Measurements from ENCODE around the gene MYO10. TPM values are rescaled to one million over a fixed set of nuclear protein-coding genes. Genes with fewer than 3 reads are reported as not detected.

The MYO10 gene
- total RNA-seq, 1 donor = 37.1 TPM

DNA sequence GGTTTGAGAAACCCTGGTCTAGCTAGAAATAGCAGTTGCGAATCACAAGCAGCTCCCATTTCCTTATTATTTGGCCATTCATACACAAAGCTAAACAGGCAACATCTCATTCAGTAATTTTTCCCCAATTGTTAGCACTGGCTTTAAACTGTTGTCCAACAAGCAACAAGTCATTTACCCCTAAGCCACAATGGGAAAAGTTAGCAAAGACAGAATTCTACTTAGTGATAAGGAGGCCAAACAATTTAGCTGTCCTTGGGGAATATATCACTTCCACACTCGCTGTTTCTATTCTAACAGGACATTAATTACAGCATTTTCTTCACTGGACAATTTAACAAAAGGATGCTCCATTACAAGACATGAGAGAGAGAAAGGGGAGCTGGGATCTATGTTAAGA is 2.8 kb downstream of the MYO10 start:
- H3K4me3 ChIP-seq (ENCODE audit: low read depth, low read length) = peak overlapping the region; percentile 92
- TF ChIP-seq, protein P1, sequence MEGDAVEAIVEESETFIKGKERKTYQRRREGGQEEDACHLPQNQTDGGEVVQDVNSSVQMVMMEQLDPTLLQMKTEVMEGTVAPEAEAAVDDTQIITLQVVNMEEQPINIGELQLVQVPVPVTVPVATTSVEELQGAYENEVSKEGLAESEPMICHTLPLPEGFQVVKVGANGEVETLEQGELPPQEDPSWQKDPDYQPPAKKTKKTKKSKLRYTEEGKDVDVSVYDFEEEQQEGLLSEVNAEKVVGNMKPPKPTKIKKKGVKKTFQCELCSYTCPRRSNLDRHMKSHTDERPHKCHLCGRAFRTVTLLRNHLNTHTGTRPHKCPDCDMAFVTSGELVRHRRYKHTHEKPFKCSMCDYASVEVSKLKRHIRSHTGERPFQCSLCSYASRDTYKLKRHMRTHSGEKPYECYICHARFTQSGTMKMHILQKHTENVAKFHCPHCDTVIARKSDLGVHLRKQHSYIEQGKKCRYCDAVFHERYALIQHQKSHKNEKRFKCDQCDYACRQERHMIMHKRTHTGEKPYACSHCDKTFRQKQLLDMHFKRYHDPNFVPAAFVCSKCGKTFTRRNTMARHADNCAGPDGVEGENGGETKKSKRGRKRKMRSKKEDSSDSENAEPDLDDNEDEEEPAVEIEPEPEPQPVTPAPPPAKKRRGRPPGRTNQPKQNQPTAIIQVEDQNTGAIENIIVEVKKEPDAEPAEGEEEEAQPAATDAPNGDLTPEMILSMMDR (IDR thresholded peaks at IDR 0.05; ENCODE audit: insufficient read depth, low read length) = no peak
- peak; percentile 44 for DNase-seq (ENCODE audit: low read depth)

DNA sequence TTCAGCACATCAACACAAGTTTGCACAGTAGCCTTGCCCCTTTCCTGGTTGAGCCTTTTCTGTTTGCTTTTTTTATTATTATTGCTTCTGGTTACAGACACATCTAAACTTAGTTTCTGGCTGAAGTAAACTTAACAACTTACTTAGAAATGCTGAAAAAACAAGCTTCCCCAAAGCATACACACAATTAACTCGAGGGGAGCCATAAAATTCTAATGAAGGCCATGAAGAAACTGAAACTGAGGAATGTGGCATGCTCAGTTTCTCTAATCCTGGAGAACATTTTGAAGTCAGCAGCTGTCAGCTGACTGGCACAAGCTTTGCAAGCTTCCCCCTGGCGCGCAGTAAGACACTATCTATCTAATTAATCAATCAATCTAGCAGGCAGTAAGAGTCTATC is 3.7 kb downstream of the MYO10 start:
- TF ChIP-seq, protein P1 (IDR thresholded peaks at IDR 0.05; ENCODE audit: insufficient read depth, low read length) = no peak
- no peak for DNase-seq (ENCODE audit: low read depth)
- H3K4me3 ChIP-seq (ENCODE audit: low read depth, low read length) = peak overlapping the region; percentile 35

DNA sequence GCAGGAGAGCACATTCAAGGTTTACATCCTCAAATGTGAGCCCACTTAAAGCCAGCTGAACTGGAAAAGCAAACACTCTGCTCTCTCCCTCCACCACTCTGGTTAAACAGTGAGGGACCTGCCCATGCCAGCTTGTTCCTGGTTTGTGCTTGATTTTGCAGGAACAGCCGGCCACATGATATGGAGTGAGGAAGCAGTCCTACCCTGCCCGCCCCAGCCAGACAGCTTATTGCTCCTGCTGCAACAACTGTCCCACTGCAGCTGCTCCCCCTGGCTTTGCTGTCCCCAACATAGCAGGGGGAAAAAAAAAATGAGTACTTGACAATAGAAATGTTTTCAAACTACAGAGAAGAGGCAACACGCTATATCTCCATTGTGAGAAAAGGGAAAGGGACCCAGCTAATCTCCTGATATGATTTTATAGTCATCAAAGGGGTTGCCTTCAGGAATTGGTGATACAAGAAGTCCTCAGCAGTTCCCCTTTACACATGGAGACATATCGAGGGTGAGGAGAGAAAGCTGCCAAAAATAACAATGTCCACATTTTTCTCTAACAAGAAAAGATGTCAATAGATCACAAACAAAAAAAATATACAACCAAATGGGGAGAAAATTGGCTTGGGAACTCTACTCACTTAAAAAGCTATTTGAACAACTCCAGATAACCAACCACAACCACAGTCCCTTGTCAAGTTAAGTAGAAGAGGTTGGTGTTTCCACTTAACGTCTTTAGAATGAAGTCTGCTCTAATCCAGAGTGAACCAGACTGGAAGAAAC is 4.6 kb downstream of the MYO10 start:
- peak; percentile 63 for DNase-seq (ENCODE audit: low read depth)
- no peak overlapping the region for H3K4me3 ChIP-seq (ENCODE audit: low read depth, low read length)
- TF ChIP-seq, protein P1 (IDR thresholded peaks at IDR 0.05; ENCODE audit: insufficient read depth, low read length) = no peak

DNA sequence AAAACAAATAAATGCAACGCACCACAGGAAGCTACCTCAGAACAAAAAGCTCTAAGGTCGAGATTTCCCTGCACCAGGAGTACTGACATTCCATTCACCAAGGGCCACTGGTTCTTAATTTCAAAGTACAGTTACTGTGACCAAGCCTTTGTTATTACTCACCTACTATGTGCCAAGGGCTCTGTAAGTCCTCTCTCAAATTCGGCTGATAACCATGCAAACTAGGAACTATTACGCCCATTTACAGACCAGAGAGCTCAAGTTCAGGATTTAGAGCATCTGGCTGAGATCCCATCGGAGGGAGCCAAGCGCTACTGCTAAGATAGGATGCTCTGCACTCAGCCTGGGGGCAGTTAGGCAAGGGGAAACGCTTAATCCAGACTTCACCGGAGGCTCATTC is 5.6 kb downstream of the MYO10 start:
- H3K4me3 ChIP-seq (ENCODE audit: low read depth, low read length) = no peak overlapping the region
- peak; percentile 38 for DNase-seq (ENCODE audit: low read depth)
- TF ChIP-seq, protein P1 (IDR thresholded peaks at IDR 0.05; ENCODE audit: insufficient read depth, low read length) = no peak

DNA sequence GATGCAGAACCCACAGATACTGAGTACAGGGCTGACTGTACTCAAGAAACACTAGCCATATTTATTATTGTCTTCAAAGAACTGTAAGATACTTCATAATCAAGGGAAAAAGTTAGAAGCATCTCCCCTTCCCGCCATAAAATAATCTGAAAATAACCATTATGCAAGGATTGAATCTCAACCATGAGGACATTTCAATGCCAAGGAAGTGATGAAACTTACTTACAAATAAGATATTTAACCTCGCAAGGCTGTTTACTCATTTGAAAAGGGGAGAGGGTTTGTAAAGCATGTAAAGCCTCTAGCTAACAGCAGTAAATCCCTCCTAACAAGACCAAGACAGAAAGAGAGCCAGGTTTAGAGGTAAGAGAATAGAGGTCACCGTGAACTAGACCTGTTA is 6.3 kb downstream of the MYO10 start:
- no peak overlapping the region for H3K4me3 ChIP-seq (ENCODE audit: low read depth, low read length)
- peak; percentile 42 for DNase-seq (ENCODE audit: low read depth)

DNA sequence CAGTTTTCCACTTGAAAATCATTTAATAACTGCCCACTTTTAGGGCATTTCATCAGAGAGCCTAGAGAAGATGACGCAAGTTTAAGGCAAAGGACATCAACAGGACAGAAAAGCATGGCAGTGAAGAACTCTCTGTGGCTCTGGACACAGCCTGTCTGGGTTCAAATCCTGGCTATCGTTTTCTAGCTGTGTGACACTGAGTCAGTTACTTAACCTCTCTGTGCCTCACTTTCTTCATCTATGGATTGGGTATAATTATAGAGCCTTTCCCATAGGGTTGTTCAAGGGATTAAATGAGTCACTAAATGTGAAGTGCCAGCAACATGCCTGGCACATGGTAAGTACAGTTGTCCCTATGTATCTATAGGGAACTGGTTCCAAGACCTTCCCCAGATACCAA is 6.7 kb downstream of the MYO10 start:
- DNase-seq (ENCODE audit: low read depth) = no peak
- H3K4me3 ChIP-seq (ENCODE audit: low read depth, low read length) = no peak overlapping the region
- TF ChIP-seq, protein P1 (IDR thresholded peaks at IDR 0.05; ENCODE audit: insufficient read depth, low read length) = no peak

More for the DNA sequence above, 6.3 kb downstream of the MYO10 start:
- TF ChIP-seq, protein P1 (IDR thresholded peaks at IDR 0.05; ENCODE audit: insufficient read depth, low read length) = no peak
